ENCODE measurements around the gene AZGP1.

DNA sequence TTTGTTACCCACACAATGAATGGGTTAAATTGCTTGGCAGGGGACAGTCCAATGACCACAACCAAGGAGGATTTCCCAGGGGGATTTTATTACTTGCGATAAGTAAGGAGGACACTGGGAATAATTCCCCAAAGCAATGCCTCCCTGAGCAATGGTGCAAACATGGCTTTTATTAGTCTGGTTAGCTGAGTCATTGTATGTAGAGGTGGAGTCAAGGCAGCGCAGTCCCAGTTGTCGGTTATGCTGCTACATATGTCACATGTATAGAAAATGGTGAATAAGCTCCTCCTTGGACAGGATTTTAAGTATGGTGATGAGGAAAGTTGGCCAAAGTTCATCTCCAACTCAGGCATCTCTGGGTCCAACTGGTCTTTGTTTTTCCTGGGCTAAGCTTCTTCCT, 52.6 kb downstream of the AZGP1 start:
- TF ChIP-seq EP300 (IDR thresholded peaks at IDR 0.05) (no peak), POLR2A (IDR thresholded peaks at IDR 0.05) (no peak)
